IMR-90 (cell line): ENCODE data around the gene KCNMA1. TPM values are rescaled to one million over a fixed set of nuclear protein-coding genes. Genes with fewer than 3 reads are reported as not detected.
A peak's percentile ranks its signal among the peaks of the same experiment; 100 is the strongest.

ENCODE experiments used
- ATAC-seq: fragments of 200-7000 bp; cut with Tn5 transposase; 2 replicates; pipeline ENCODE4 v1.9.1; 2020; ENCODE audit warnings: low read depth, mild to moderate bottlenecking, moderate library complexity
- BruUV-seq: library from RNA; stranded (reverse); fragments of 400-500 nt; replicated peaks from 2 replicates; lab custom pipeline; 2021; lab: Mats Ljungman, UMichigan
- CTCF ChIA-PET: fragments of 300-600 bp; formaldehyde crosslinking; extraction: SDS; loops from one replicate; lab custom pipeline; 2021; ENCODE audit warnings: antibody characterized with exemption; lab: Yijun Ruan, JAX
- POLR2A ChIA-PET: fragments of 300-600 bp; sonication (Branson Sonifier 250); formaldehyde crosslinking; loops from one replicate; lab custom pipeline; 2022; ENCODE audit warnings: antibody characterized with exemption; ENCODE audit not compliant: unreplicated experiment; lab: Charles Lee
- DNase-seq: peaks from one replicate; pipeline ENCODE4 v3.0.0; 2013
- H2AFZ ChIP-seq: replicated peaks from 2 replicates; pipeline ENCODE3; 2013; ENCODE audit warnings: low read length, mild to moderate bottlenecking; ENCODE audit not compliant: poor library complexity
- H2AK5ac ChIP-seq: 2 replicates; pipeline ENCODE4 v1.6.1; 2013; ENCODE audit warnings: low read depth, low read length, inconsistent platforms
- H2AK9ac ChIP-seq: replicated peaks from 2 replicates; pipeline ENCODE3; 2013; ENCODE audit warnings: mild to moderate bottlenecking, low read depth, low read length, moderate library complexity; ENCODE audit not compliant: poor library complexity
- H2BK120ac ChIP-seq: 2 replicates; pipeline ENCODE4 v1.6.1; 2013; ENCODE audit warnings: low read depth, low read length, inconsistent platforms
- H2BK15ac ChIP-seq: 3 replicates; pipeline ENCODE4 v1.6.1; 2013; ENCODE audit warnings: low read depth, low read length, inconsistent platforms
- H2BK20ac ChIP-seq: 2 replicates; pipeline ENCODE4 v1.6.1; 2013; ENCODE audit warnings: low read depth, mild to moderate bottlenecking, inconsistent platforms, low read length, moderate library complexity
- H2BK5ac ChIP-seq: 2 replicates; pipeline ENCODE4 v1.6.1; 2013; ENCODE audit warnings: mild to moderate bottlenecking, low read depth, low read length, inconsistent platforms; ENCODE audit not compliant: poor library complexity, severe bottlenecking
- H3K14ac ChIP-seq: replicated peaks from 2 replicates; pipeline ENCODE4 v1.6.1; 2013; ENCODE audit warnings: low read depth, low read length, inconsistent platforms
- H3K18ac ChIP-seq: 2 replicates; pipeline ENCODE4 v1.6.1; 2013; ENCODE audit warnings: low read depth, low read length, control low read depth
- H3K23ac ChIP-seq: 2 replicates; pipeline ENCODE4 v1.6.1; 2013; ENCODE audit warnings: low read depth, low read length, inconsistent platforms
- H3K27ac ChIP-seq: 2 replicates; pipeline ENCODE4 v1.5.1; 2013; ENCODE audit warnings: mild to moderate bottlenecking, control low read depth, low read length; ENCODE audit not compliant: insufficient read depth
- H3K27me3 ChIP-seq: 2 replicates; pipeline ENCODE4 v1.6.1; 2013; ENCODE audit warnings: low read length; ENCODE audit not compliant: control insufficient read depth, insufficient read depth
- H3K36me3 ChIP-seq: 2 replicates; pipeline ENCODE4 v1.6.1; 2013; ENCODE audit warnings: low read length, mixed read lengths; ENCODE audit not compliant: control insufficient read depth, insufficient read depth
- H3K4ac ChIP-seq: 2 replicates; pipeline ENCODE4 v1.6.1; 2013; ENCODE audit warnings: low read depth, low read length, inconsistent platforms
- H3K4me1 ChIP-seq: 2 replicates; pipeline ENCODE4 v1.6.1; 2013; ENCODE audit warnings: low read length, mixed read lengths; ENCODE audit not compliant: control insufficient read depth, insufficient read depth
- H3K4me2 ChIP-seq: 2 replicates; pipeline ENCODE4 v1.6.1; 2013; ENCODE audit warnings: low read depth, mild to moderate bottlenecking, control low read depth, low read length, moderate library complexity
- H3K4me3 ChIP-seq: 2 replicates; pipeline ENCODE4 v1.5.1; 2013; ENCODE audit warnings: low read depth, mild to moderate bottlenecking, control low read depth, low read length, moderate library complexity; ENCODE audit not compliant: insufficient read depth
- H3K56ac ChIP-seq: 2 replicates; pipeline ENCODE4 v1.6.1; 2013; ENCODE audit warnings: low read length, inconsistent platforms; ENCODE audit not compliant: insufficient read depth; ENCODE audit errors: extremely low read depth
- H3K79me1 ChIP-seq, 2 experiments: 2 replicates each; pipeline ENCODE4 v1.6.1; 2013; ENCODE audit warnings: low read length in 2 of 2, inconsistent platforms in 1 of 2, low read depth in 1 of 2
- H3K9ac ChIP-seq: 2 replicates; pipeline ENCODE4 v1.6.1; 2013; ENCODE audit warnings: low read depth, low read length, control low read depth
- H3K9me1 ChIP-seq: 2 replicates; pipeline ENCODE4 v1.6.1; 2013; ENCODE audit warnings: low read length, inconsistent platforms; ENCODE audit not compliant: insufficient read depth
- H3K9me3 ChIP-seq: 2 replicates; pipeline ENCODE4 v1.6.1; 2013; ENCODE audit warnings: low read length; ENCODE audit not compliant: control insufficient read depth, insufficient read depth
- H4K20me1 ChIP-seq: 2 replicates; pipeline ENCODE4 v1.6.1; 2013; ENCODE audit warnings: low read length, inconsistent platforms; ENCODE audit not compliant: insufficient read depth
- H4K5ac ChIP-seq: 2 replicates; pipeline ENCODE4 v1.6.1; 2013; ENCODE audit warnings: mild to moderate bottlenecking, low read depth, low read length, control low read depth
- H4K8ac ChIP-seq, 2 experiments: 2 replicates each; pipeline ENCODE4 v1.6.1; 2013; ENCODE audit warnings: low read depth in 2 of 2, low read length in 2 of 2, control low read depth in 1 of 2, inconsistent platforms in 1 of 2
- H4K91ac ChIP-seq: 2 replicates; pipeline ENCODE4 v1.6.1; 2013; ENCODE audit warnings: low read depth, low read length, inconsistent platforms; ENCODE audit not compliant: insufficient read depth
- BHLHE40 ChIP-seq: fragments of 150-350 bp; IDR thresholded peaks from 2 replicates; pipeline ENCODE4 v1.6.1; 2016; ENCODE audit warnings: mild to moderate bottlenecking, low read depth, low read length
- CEBPB ChIP-seq: IDR thresholded peaks from 2 replicates; pipeline ENCODE4 v1.6.1; 2012; ENCODE audit warnings: low read depth, low read length, improper control_type of control experiment
- CHD1 ChIP-seq: IDR thresholded peaks from 2 replicates; pipeline ENCODE4 v1.6.1; 2012; ENCODE audit warnings: low read depth, low read length, improper control_type of control experiment
- FOS ChIP-seq: fragments of 150-350 bp; IDR thresholded peaks from 2 replicates; pipeline ENCODE4 v1.6.1; 2016; ENCODE audit warnings: low read depth, low read length
- MAZ ChIP-seq: IDR thresholded peaks from 2 replicates; pipeline ENCODE4 v1.6.1; 2012; ENCODE audit warnings: low read depth, mild to moderate bottlenecking, low read length, improper control_type of control experiment, moderate library complexity, borderline replicate concordance
- MXI1 ChIP-seq: IDR thresholded peaks from 2 replicates; pipeline ENCODE4 v1.6.1; 2012; ENCODE audit warnings: low read depth, mild to moderate bottlenecking, low read length, moderate library complexity, borderline replicate concordance
- NFE2L2 ChIP-seq: fragments of 150-350 bp; IDR thresholded peaks from 2 replicates; pipeline ENCODE4 v1.6.1; 2016; ENCODE audit warnings: low read depth, mild to moderate bottlenecking, low read length
- RAD21 ChIP-seq: IDR thresholded peaks from 2 replicates; pipeline ENCODE4 v1.6.1; 2012; ENCODE audit warnings: low read length, improper control_type of control experiment
- RCOR1 ChIP-seq: IDR thresholded peaks from 2 replicates; pipeline ENCODE4 v1.6.1; 2012; ENCODE audit warnings: mild to moderate bottlenecking, low read length, improper control_type of control experiment; ENCODE audit not compliant: insufficient replicate concordance
- RFX5 ChIP-seq: IDR thresholded peaks from 2 replicates; pipeline ENCODE4 v1.8.0; 2012; ENCODE audit warnings: low read depth, mild to moderate bottlenecking, low read length, moderate library complexity
- SMC3 ChIP-seq: fragments of 150-350 bp; IDR thresholded peaks from 2 replicates; pipeline ENCODE4 v1.6.1; 2016; ENCODE audit warnings: low read depth, mild to moderate bottlenecking, antibody characterized with exemption, low read length, moderate library complexity
- WGBS, 2 experiments: methylation state at CpG; one replicate each; pipeline versions ENCODE4 v1.1.5 to v1.1.7; 2013; ENCODE audit warnings: missing lambda C conversion rate in 2 of 2; ENCODE audit not compliant: insufficient read length in 1 of 2; ENCODE audit errors: extremely low coverage in 2 of 2; 5-methylcytosine and 5-hydroxymethylcytosine counted together
- dilution Hi-C: fragments of 300-500 bp; cut with HindIII; formaldehyde crosslinking; loops from one replicate; pipeline ENCODE4 v1.14.3; 2018; ENCODE audit warnings: low sequenced_read_pairs; ENCODE audit not compliant: unreplicated experiment
- in situ Hi-C: fragments of 300-500 bp; cut with MboI; formaldehyde crosslinking; loops from 3 replicates; pipeline ENCODE4 v1.14.3; 2019; ENCODE audit warnings: low sequenced_read_pairs, inconsistent platforms, mixed read lengths
- intact Hi-C: fragments of 100-400 bp; cut with micrococcal nuclease; formaldehyde crosslinking; loops from 2 replicates; pipeline ENCODE4 v1.10.0; 2022
- polyA plus RNA-seq, 3 experiments: library from polyadenylated mRNA; depleted of rRNA; stranded (reverse); fragments of >200 nt; gene quantifications; 2 replicates each; pipeline ENCODE4 v1.2.3, GENCODE V29; 2012; ENCODE audit warnings: low replicate concordance in 1 of 3
- total RNA-seq: library from RNA; depleted of rRNA; stranded (reverse); fragments of >200 nt; gene quantifications from 2 replicates; pipeline ENCODE4 v1.2.3, GENCODE V29; 2012
- TF ChIP-seq, protein P1 (sequence below): conservative IDR thresholded peaks from 2 replicates; pipeline ENCODE4 v1.5.1; 2012; ENCODE audit warnings: mild to moderate bottlenecking, low read depth, low read length, improper control_type of control experiment

KCNMA1 gene
- total and polyA plus RNA-seq, 2 of the 4 experiments (the other 2 are of a cell fraction), result 25.6 to 29.6 TPM

DNA sequence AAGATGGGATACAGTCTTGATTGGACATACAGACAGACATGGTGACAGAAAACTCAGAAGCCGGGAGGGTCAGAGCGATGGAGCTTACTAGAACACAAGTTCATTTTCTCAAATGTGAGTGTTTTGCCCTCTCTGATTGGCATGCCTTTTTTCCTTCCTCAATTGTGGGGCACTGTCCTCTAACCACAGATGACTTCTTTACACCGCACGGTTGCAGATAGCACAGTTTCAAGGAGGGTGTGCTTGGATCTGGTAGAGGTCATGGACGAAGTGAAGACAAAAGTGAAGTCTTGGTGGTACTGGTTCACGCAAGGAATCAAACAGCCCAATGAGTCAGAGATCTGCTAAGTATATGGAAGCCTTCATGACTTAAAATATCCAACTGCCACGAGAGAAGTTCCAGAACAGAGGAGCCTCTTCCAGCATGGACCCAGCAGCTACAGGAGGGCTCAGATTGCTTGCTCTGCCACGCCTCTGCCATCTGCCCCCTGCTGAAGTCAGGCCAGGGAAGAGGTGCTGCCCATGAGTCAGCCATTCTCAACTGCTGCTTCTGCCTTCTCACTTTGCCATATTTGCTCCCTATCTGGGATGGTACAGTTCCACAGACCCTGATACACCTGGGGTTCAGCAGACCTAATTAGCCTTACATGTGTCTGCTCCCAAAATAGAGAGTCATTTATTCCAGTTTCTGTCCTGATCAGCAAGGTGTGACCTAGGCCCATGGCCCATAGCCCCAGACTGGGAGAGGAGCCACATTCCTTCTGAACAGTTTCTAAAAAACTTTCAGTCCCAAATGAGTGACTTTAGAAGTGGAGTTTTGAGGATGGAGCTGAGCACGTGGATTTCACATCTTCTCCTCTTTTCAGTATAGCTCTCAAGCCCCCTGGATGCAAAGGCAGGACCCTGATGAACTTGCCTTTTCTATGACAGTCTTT lies 413.8 kb downstream of the KCNMA1 start:
- intact Hi-C loops (no loop called here), in situ Hi-C loops (no loop called here), dilution Hi-C loops (no loop called here)
- Histone ChIP-seq H3K18ac (no peak overlapping the region), H3K27ac (no peak overlapping the region), H3K4me1 (peaks cover 5% of the 10 kb centered on the region; the same call in 1 of the 2 replicates), H3K36me3 (no peaks in the 10 kb centered on the region), H2BK120ac (no peak overlapping the region), H3K4me2 (no peak overlapping the region), H3K4me3 (no peak overlapping the region), H4K8ac (no peak overlapping the region), H3K79me1 (no peaks in the 10 kb centered on the region; a peak in 1 of 4 replicates), H4K91ac (no peak overlapping the region), H4K20me1 (no peaks in the 10 kb centered on the region), H2BK20ac (no peak overlapping the region), H2AFZ (no peak overlapping the region), H3K9me3 (no peaks in the 10 kb centered on the region), H3K27me3 (no peaks in the 10 kb centered on the region), H2BK5ac (no peak overlapping the region), H3K56ac (no peak overlapping the region), H3K4ac (no peak overlapping the region), H3K9me1 (no peaks in the 10 kb centered on the region; the same call in 1 of the 2 replicates), H2AK5ac (no peak overlapping the region), H2BK15ac (no peak overlapping the region), H4K5ac (no peak overlapping the region), H3K23ac (no peak overlapping the region), H2AK9ac (peak overlapping the region; percentile 68), H3K14ac (no peak overlapping the region), H3K9ac (no peak overlapping the region)
- TF ChIP-seq RAD21, result no peak
- no peak for TF ChIP-seq FOS
- no peak for TF ChIP-seq MXI1
- no peak for TF ChIP-seq BHLHE40
- no peak for TF ChIP-seq SMC3
- TF ChIP-seq, protein P1, sequence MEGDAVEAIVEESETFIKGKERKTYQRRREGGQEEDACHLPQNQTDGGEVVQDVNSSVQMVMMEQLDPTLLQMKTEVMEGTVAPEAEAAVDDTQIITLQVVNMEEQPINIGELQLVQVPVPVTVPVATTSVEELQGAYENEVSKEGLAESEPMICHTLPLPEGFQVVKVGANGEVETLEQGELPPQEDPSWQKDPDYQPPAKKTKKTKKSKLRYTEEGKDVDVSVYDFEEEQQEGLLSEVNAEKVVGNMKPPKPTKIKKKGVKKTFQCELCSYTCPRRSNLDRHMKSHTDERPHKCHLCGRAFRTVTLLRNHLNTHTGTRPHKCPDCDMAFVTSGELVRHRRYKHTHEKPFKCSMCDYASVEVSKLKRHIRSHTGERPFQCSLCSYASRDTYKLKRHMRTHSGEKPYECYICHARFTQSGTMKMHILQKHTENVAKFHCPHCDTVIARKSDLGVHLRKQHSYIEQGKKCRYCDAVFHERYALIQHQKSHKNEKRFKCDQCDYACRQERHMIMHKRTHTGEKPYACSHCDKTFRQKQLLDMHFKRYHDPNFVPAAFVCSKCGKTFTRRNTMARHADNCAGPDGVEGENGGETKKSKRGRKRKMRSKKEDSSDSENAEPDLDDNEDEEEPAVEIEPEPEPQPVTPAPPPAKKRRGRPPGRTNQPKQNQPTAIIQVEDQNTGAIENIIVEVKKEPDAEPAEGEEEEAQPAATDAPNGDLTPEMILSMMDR, result no peak
- no peak; the same call in 1 of the 2 replicates for TF ChIP-seq NFE2L2
- no peak for TF ChIP-seq CHD1
- no peak for TF ChIP-seq CEBPB
- no peak for TF ChIP-seq RCOR1
- no peak for TF ChIP-seq RFX5
- TF ChIP-seq MAZ, result no peak
- DNase-seq (no peak), ATAC-seq (no peak)
- 90% methylated on average over 2 of the region's 9 CpGs; no CpG with 5 or more reads in 1 of the 2 experiments for WGBS, 2 experiments
- BruUV-seq, result no TSS peak
- POLR2A ChIA-PET, result no interaction called here
- CTCF ChIA-PET, result interaction anchor here (1.2 kb wide), 1 partner anchor 50 kb away, joined by 3 read pairs; no protein-coding TSS in a partner anchor
